Omental fat pad (tissue), 4 donors: ENCODE results near the gene MYL7. TPM values are rescaled to one million over a fixed set of nuclear protein-coding genes. Genes with fewer than 3 reads are reported as not detected.

Experiments
- ATAC-seq: fragments of 150-250 bp; one replicate; pipeline ENCODE4 v1.9.1; 2016; ENCODE audit warnings: mild to moderate bottlenecking, moderate library complexity; ENCODE audit not compliant: low FRiP score
- DNase-seq: peaks from one replicate; pipeline ENCODE4 v3.0.0-alpha.2; 2019; ENCODE audit warnings: low spot score
- CTCF ChIP-seq, 3 donors: fragments of 450-650 bp; IDR thresholded peaks; one replicate each; pipeline ENCODE4 v1.5.1; 2016 to 2017; ENCODE audit warnings: antibody characterized with exemption in 3 of 3, mild to moderate bottlenecking in 3 of 3, moderate library complexity in 2 of 3
- total RNA-seq, 4 donors: library from RNA; depleted of rRNA; stranded (reverse); fragments of >200 nt; gene quantifications; one replicate each; pipeline ENCODE4 v1.1.0, GENCODE V29; 2016

Gene MYL7
- total RNA-seq, 4 donors from 2014 or later, result not detected

- no peak for ATAC-seq
- TF ChIP-seq CTCF (IDR thresholded peaks at IDR 0.05), result no peak
- DNase-seq, result no peak
Observed at GRCh38 chr7:44100458-44101302, 40.5 kb downstream of the MYL7 start.

- ATAC-seq, result no peak
- no peak for TF ChIP-seq CTCF (IDR thresholded peaks at IDR 0.05)
Observed at GRCh38 chr7:44099669-44100068, 41.5 kb downstream of the MYL7 start.

GRCh38 chr7:44098092-44099068 is 42.8 kb downstream of the MYL7 start:
- ATAC-seq (no peak), DNase-seq (no peak)
- TF ChIP-seq CTCF (IDR thresholded peaks at IDR 0.05), result no peak

More at GRCh38 chr7:44099669-44100068, 41.5 kb downstream of the MYL7 start:
- DNase-seq, result no peak

- no peak for TF ChIP-seq CTCF (IDR thresholded peaks at IDR 0.05)
- DNase-seq, result no peak
- no peak for ATAC-seq
Observed at GRCh38 chr7:44097064-44097932, 43.8 kb downstream of the MYL7 start.

- no peak for TF ChIP-seq CTCF (IDR thresholded peaks at IDR 0.05)
- ATAC-seq (no peak), DNase-seq (no peak)
Observed at GRCh38 chr7:44096326-44096881, 44.7 kb downstream of the MYL7 start.

- DNase-seq (no peak), ATAC-seq (no peak)
- TF ChIP-seq CTCF (IDR thresholded peaks at IDR 0.05), result no peak
Observed at GRCh38 chr7:44095781-44096180, 45.4 kb downstream of the MYL7 start.
